ENCODE results near the gene ADAMTS17.

ADAMTS17 gene

DNA sequence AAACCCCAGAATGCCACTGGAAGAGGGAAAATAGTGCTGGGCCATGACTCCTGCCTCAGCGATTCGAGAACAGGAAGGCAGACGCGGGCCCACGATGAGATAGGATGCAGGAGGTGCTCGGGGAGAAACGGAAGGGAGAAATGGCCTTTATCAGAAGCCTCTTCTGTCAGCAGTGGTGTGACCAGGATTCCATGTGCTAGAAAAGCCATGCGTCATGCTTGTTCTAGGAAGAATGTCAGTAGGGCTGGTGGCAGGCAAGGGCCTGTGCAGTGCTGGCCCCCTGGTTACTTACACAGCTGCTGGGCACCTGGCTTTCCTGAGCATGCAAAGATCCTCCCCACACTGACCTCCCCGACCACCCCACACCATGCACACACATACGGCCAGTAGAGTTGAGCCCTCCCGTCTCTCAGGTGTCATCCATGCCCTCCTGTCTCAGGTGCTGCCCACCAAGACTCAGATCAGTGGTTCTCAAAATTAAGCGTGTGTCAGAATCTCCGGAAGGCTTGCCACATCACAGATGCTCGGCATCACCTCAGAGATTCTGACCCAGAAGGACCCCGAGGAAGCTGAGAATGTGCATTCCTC is 106.7 kb downstream of the ADAMTS17 start:
- H3K4me3 ChIP-seq (ENCODE audit: low read depth, low read length) = no peak overlapping the region
- DNase-seq (ENCODE audit: low read depth) = no peak
- TF ChIP-seq, protein P1, sequence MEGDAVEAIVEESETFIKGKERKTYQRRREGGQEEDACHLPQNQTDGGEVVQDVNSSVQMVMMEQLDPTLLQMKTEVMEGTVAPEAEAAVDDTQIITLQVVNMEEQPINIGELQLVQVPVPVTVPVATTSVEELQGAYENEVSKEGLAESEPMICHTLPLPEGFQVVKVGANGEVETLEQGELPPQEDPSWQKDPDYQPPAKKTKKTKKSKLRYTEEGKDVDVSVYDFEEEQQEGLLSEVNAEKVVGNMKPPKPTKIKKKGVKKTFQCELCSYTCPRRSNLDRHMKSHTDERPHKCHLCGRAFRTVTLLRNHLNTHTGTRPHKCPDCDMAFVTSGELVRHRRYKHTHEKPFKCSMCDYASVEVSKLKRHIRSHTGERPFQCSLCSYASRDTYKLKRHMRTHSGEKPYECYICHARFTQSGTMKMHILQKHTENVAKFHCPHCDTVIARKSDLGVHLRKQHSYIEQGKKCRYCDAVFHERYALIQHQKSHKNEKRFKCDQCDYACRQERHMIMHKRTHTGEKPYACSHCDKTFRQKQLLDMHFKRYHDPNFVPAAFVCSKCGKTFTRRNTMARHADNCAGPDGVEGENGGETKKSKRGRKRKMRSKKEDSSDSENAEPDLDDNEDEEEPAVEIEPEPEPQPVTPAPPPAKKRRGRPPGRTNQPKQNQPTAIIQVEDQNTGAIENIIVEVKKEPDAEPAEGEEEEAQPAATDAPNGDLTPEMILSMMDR (IDR thresholded peaks at IDR 0.05; ENCODE audit: control insufficient read depth, extremely low read depth, insufficient read depth) = no peak

DNA sequence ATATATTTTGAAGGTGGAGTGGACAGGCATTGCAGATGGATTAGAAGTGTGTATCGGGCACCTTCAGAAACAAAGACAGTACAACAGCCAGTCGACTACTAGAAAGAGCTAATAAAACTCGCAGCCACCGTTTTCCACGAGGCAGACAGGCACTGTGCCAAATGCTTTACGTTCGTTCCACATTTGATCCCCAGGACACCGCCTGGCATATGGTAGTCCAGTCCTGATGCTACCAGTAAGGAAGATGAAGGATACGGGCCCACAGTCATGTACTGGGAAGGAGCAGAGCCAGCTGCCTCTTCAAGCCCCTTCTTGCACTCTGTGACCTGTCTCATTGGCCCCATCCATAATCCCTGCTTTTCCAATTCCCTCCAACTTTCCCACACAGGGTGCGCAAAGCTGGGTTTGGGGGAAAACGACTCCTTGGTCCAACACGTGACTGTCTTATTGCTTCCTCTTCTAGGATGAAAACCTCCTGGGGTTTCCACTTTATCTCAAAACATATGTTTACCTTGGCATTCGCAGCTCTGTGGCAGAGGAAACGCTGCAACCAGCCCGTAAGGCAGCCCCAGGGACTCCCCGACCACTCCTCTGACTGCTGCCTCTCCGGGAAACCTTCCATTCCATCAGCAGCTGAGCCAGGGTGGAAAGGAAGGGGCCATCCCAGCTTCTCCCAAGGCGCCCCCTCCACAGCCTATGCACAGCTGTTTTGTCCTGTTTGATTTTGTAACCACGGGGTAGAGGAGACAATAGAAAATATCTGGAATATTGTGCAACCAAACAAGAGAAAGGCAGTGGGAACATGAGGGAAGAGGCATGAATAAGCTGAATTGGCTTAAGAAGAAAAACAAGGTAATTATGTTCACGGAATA is 107.4 kb downstream of the ADAMTS17 start:
- TF ChIP-seq, protein P1 (IDR thresholded peaks at IDR 0.05; ENCODE audit: control insufficient read depth, extremely low read depth, insufficient read depth) = no peak
- H3K4me3 ChIP-seq (ENCODE audit: low read depth, low read length) = no peak overlapping the region
- no peak for DNase-seq (ENCODE audit: low read depth)

DNA sequence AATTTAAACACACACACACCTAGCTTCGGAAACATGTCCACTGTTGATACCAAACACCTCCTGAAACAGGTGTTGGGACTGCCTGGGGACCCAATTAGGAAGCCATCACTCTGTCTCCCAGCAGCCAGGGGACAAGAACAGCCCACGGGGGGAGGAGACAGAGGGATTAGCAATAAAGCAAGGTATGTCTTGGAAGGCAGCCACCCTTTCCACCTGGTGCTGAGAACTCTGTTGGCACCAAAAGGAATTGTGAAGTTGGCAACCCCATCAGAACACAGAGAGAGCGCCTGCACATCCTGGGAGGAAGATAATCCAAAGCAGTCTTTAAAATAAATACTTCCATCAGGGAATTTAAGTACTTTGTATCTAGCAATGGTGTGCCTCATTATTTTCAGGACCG is 111.0 kb downstream of the ADAMTS17 start:
- peak; percentile 92 for DNase-seq (ENCODE audit: low read depth)
- H3K4me3 ChIP-seq (ENCODE audit: low read depth, low read length) = no peak overlapping the region
- TF ChIP-seq, protein P1 (IDR thresholded peaks at IDR 0.05; ENCODE audit: control insufficient read depth, extremely low read depth, insufficient read depth) = no peak

DNA sequence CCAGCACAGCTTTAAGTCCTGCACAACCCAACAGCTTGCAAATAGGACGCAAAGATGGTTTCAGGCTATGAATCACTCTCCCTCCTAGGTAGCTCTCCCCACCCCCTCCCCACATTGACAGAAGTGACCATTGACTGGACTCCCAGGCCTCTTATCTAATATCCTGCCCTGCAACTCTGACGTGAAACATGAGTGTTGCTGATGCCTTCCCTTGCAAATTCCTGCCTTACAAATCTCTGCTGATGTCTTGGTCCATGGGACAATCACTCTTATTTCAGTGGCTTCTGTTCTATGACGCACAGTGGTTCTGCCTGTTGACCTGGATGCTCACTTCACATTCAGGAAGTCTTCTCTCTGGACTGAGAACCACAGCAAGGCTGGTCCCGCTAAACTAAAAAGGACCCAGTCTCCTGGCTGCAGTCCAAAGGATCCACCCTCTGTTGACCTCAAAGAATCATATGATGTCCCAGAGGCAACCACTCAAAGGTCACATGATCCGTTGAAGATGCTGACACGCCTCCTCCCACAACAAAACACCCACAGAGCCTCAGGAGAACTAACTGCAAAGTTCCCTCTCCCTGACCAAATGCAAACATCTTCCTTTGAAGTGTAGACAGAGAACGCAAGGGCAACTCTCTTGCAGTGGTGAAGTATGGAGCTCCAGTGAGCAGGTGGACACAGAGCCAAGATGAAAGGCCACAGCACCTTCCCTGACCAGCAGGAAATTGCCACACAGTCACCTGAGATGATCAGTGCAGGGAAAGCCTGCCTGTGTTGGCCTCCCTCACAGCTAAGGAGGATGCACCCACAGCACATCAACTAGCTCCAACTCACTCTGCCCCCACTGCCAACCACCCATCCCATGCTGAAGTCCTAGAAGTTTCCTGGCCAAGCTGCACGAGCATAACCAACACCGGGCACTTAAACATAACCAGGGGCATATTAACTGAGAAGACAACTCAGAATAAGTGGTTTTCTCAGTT is 112.3 kb downstream of the ADAMTS17 start:
- no peak for DNase-seq (ENCODE audit: low read depth)
- no peak overlapping the region for H3K4me3 ChIP-seq (ENCODE audit: low read depth, low read length)
- TF ChIP-seq, protein P1 (IDR thresholded peaks at IDR 0.05; ENCODE audit: control insufficient read depth, extremely low read depth, insufficient read depth) = no peak

DNA sequence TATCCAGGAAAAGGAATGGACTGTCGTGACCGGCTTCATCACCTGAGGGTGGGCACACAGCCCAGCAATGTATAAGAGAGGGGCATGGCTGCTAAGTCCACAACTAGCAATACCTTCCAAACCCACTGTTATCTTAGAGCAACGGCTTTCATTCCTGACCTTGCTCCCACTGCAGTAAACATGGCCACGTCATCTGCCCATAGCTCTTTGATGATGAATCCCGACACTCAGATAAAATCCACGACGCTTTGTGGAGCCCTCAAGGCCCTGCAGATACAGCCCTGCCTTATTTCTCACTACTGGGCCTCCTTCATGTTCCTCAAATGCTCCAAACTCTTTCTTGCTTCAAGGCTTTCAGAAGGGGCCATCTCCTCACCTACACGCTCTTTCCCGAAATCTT is 114.0 kb downstream of the ADAMTS17 start:
- DNase-seq (ENCODE audit: low read depth) = no peak
- TF ChIP-seq, protein P1 (IDR thresholded peaks at IDR 0.05; ENCODE audit: control insufficient read depth, extremely low read depth, insufficient read depth) = no peak

DNA sequence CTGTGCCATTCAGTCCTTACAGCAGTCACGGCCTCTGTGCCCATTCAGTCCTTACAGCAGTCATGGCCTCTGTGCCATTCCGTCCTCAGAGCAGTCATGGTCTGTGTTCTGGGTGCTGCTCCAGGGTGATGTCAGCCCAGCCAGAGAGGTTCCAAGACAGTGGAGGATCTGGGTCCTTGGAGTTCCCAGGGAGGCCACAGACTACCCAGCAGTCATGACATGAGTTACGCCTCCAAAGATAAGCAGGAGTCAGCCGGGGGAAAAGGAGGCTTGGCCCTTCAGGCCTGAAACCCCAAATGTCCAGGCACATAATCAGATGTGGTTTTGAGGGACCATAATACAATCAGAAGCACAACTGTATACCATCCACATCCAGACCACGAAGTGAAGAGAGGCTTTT is 115.7 kb downstream of the ADAMTS17 start:
- H3K4me3 ChIP-seq (ENCODE audit: low read depth, low read length) = no peak overlapping the region
- TF ChIP-seq, protein P1 (IDR thresholded peaks at IDR 0.05; ENCODE audit: control insufficient read depth, extremely low read depth, insufficient read depth) = no peak
- no peak for DNase-seq (ENCODE audit: low read depth)

More for the DNA sequence above, 114.0 kb downstream of the ADAMTS17 start:
- H3K4me3 ChIP-seq (ENCODE audit: low read depth, low read length) = no peak overlapping the region
